Mucosa of descending colon (tissue), 3 donors: Measurements from ENCODE around the gene SIK3. TPM values are rescaled to one million over a fixed set of nuclear protein-coding genes. Genes with fewer than 3 reads are reported as not detected.

ENCODE experiments used
- ATAC-seq: fragments of 200-7000 bp; cut with Tn5 transposase; one replicate; pipeline ENCODE4 v1.9.1; 2020; ENCODE audit warnings: mild to moderate bottlenecking, moderate library complexity
- DNase-seq, 3 donors: peaks; one replicate each; pipeline ENCODE4 v3.0.0-alpha.2; 2020
- H3K36me3 ChIP-seq: fragments of 200-600 bp; one replicate; pipeline ENCODE4 v1.8.0; 2021; ENCODE audit warnings: low read depth, mild to moderate bottlenecking
- H3K4me1 ChIP-seq: fragments of 200-600 bp; one replicate; pipeline ENCODE4 v1.8.0; 2021; ENCODE audit warnings: low read depth, mild to moderate bottlenecking
- H3K4me3 ChIP-seq: fragments of 200-600 bp; one replicate; pipeline ENCODE4 v1.8.0; 2021; ENCODE audit warnings: mild to moderate bottlenecking
- H3K9me3 ChIP-seq: fragments of 200-600 bp; one replicate; pipeline ENCODE4 v1.8.0; 2021; ENCODE audit warnings: mild to moderate bottlenecking
- CTCF ChIP-seq: fragments of 200-600 bp; IDR thresholded peaks from one replicate; pipeline ENCODE4 v1.8.0; 2022; ENCODE audit warnings: antibody characterized with exemption, mild to moderate bottlenecking
- intact Hi-C, 2 donors: fragments of 100-400 bp; cut with DNase I in 1 of 2; cut with micrococcal nuclease in 1 of 2; formaldehyde crosslinking; loops; one replicate each; pipeline versions ENCODE4 v1.11.0 to v1.11.1; 2022; cut with DNase I, micrococcal nuclease
- total RNA-seq, 3 donors: library from RNA; stranded (reverse); fragmentation: NEBNext Ultra II Directional in 2 of 3; extraction: Animal tissue kit (Norgen Biotek cat#: 25700) in 2 of 3; gene quantifications; one replicate each; pipeline versions ENCODE4 v1.2.1 to v1.2.4, GENCODE V29; 2021 to 2023
- donor health status: DM: no; HTN: no; CAD: no; lungs with moderate emphysema.
- donor health status: DM: no; HTN: no; CAD: no.
- donor health status: DM: no; HTN: yes; CAD: no.

Gene SIK3
- total RNA-seq, 3 donors from 2014 or later = 28.1 to 55.6 (median 41.8) TPM

GRCh38 chr11:116840224-116840745, 257.9 kb downstream of the SIK3 start:
- H3K4me1 ChIP-seq = peaks cover 6% of the 10 kb centered on the region
- no peak overlapping the region for H3K4me3 ChIP-seq
- ATAC-seq = no peak
- intact Hi-C loops = no loop called here
- no peak for DNase-seq
- H3K9me3 ChIP-seq = no peaks in the 10 kb centered on the region
- no peaks in the 10 kb centered on the region for H3K36me3 ChIP-seq
- no peak for TF ChIP-seq CTCF

GRCh38 chr11:116838321-116839084, 259.7 kb downstream of the SIK3 start:
- Histone ChIP-seq H3K9me3 (no peaks in the 10 kb centered on the region), H3K4me1 (peaks cover 6% of the 10 kb centered on the region), H3K36me3 (no peaks in the 10 kb centered on the region), H3K4me3 (no peak overlapping the region)
- intact Hi-C loops = no loop called here
- ATAC-seq = peak; percentile 9
- TF ChIP-seq CTCF = no peak
- no peak for DNase-seq

GRCh38 chr11:116837231-116838091, 260.8 kb downstream of the SIK3 start, which contains the start of gene APOA1:
APOA1 (minus strand) TSS chr11:116837622; CDS start chr11:116837387, 235 bp downstream.
- no peaks in the 10 kb centered on the region for H3K36me3 ChIP-seq
- no peak for DNase-seq
- peaks cover 6% of the 10 kb centered on the region for H3K4me1 ChIP-seq
- ATAC-seq = no peak
- intact Hi-C loops = no loop called here
- no peak for TF ChIP-seq CTCF
- no peak within 1 kb of the TSS for H3K4me3 ChIP-seq
- H3K9me3 ChIP-seq = no peaks in the 10 kb centered on the region

GRCh38 chr11:116836632-116836991, 261.6 kb downstream of the SIK3 start:
- Histone ChIP-seq H3K4me3 (no peak overlapping the region), H3K9me3 (no peaks in the 10 kb centered on the region), H3K4me1 (peaks cover 6% of the 10 kb centered on the region), H3K36me3 (no peaks in the 10 kb centered on the region)
- ATAC-seq (no peak), DNase-seq (no peak)
- intact Hi-C loops = no loop called here
- TF ChIP-seq CTCF = no peak

GRCh38 chr11:116835791-116836631, 262.2 kb downstream of the SIK3 start:
- DNase-seq (peak; percentile 86 to 88 (median 88)), ATAC-seq (peak; percentile 91)
- Histone ChIP-seq H3K9me3 (no peaks in the 10 kb centered on the region), H3K36me3 (no peaks in the 10 kb centered on the region), H3K4me3 (no peak overlapping the region), H3K4me1 (peaks cover 6% of the 10 kb centered on the region)
- peak; percentile 62 for TF ChIP-seq CTCF
- intact Hi-C loops = no loop called here
